Astrocyte (in vitro differentiated cells and primary cell): Measurements from ENCODE around the gene MAP1LC3B. TPM values are rescaled to one million over a fixed set of nuclear protein-coding genes. Genes with fewer than 3 reads are reported as not detected.

Experiments used
- DNase-seq: peaks from one replicate; pipeline ENCODE4 v3.0.0-alpha.2; 2010; ENCODE audit warnings: low read depth
- FAIRE-seq: peaks from 2 replicates; lab custom pipeline; 2011; peaks lifted over from hg19 to GRCh38; lab: Jason Lieb, UNC
- H2AFZ ChIP-seq: 2 replicates; pipeline ENCODE4 v1.6.0; 2012; ENCODE audit warnings: low read depth, low read length, inconsistent platforms
- H3K27ac ChIP-seq: 2 replicates; pipeline ENCODE4 v1.5.1; 2011; ENCODE audit warnings: low read depth, low read length, inconsistent platforms
- H3K27me3 ChIP-seq: 2 replicates; pipeline ENCODE4 v1.6.0; 2011; ENCODE audit warnings: low read length, inconsistent platforms; ENCODE audit not compliant: insufficient read depth
- H3K36me3 ChIP-seq: 2 replicates; pipeline ENCODE4 v1.5.1; 2011; ENCODE audit warnings: low read length, inconsistent platforms; ENCODE audit not compliant: insufficient read depth
- H3K4me1 ChIP-seq: 2 replicates; pipeline ENCODE4 v1.5.1; 2011; ENCODE audit warnings: low read length, inconsistent platforms; ENCODE audit not compliant: insufficient read depth
- H3K4me2 ChIP-seq: 2 replicates; pipeline ENCODE4 v1.6.0; 2012; ENCODE audit warnings: low read length, inconsistent platforms
- H3K4me3 ChIP-seq: 2 replicates; pipeline ENCODE4 v1.5.1; 2011; ENCODE audit warnings: low read depth, mild to moderate bottlenecking, low read length, inconsistent platforms; ENCODE audit not compliant: insufficient read depth
- H3K79me2 ChIP-seq: 2 replicates; pipeline ENCODE4 v1.6.0; 2012; ENCODE audit warnings: mild to moderate bottlenecking, low read length, inconsistent platforms; ENCODE audit not compliant: insufficient read depth
- H3K9ac ChIP-seq: 2 replicates; pipeline ENCODE4 v1.6.0; 2012; ENCODE audit warnings: mild to moderate bottlenecking, low read length, inconsistent platforms
- H3K9me3 ChIP-seq: 2 replicates; pipeline ENCODE4 v1.5.1; 2012; ENCODE audit warnings: low read depth, mild to moderate bottlenecking, low read length, inconsistent platforms; ENCODE audit not compliant: insufficient read depth
- H4K20me1 ChIP-seq: 2 replicates; pipeline ENCODE4 v1.6.0; 2012; ENCODE audit warnings: low read length, inconsistent platforms; ENCODE audit not compliant: insufficient read depth
- H3K27ac Mint-ChIP-seq: one replicate; pipeline ENCODE4 v1.8.0; 2021; ENCODE audit warnings: mild to moderate bottlenecking, mixed read lengths; ENCODE audit not compliant: unreplicated experiment
- H3K27me3 Mint-ChIP-seq: one replicate; pipeline ENCODE4 v1.8.0; 2021; ENCODE audit warnings: low read depth, mixed read lengths; ENCODE audit not compliant: unreplicated experiment
- H3K36me3 Mint-ChIP-seq: one replicate; pipeline ENCODE4 v1.8.0; 2021; ENCODE audit warnings: low read depth, mixed read lengths; ENCODE audit not compliant: unreplicated experiment
- H3K4me1 Mint-ChIP-seq: one replicate; pipeline ENCODE4 v1.8.0; 2021; ENCODE audit warnings: low read depth, mixed read lengths; ENCODE audit not compliant: unreplicated experiment
- H3K4me3 Mint-ChIP-seq: one replicate; pipeline ENCODE4 v1.8.0; 2021; ENCODE audit warnings: mild to moderate bottlenecking, moderate library complexity, mixed read lengths; ENCODE audit not compliant: unreplicated experiment
- H3K9me3 Mint-ChIP-seq: one replicate; pipeline ENCODE4 v1.8.0; 2021; ENCODE audit warnings: mild to moderate bottlenecking, mixed read lengths; ENCODE audit not compliant: unreplicated experiment
- EZH2 ChIP-seq: IDR thresholded peaks from 2 replicates; pipeline ENCODE4 v1.6.1; 2012; ENCODE audit warnings: mild to moderate bottlenecking, low read length, inconsistent platforms; ENCODE audit not compliant: insufficient read depth
- total RNA-seq: library from RNA; stranded (reverse); gene quantifications from 2 replicates; pipeline ENCODE4 v1.2.1, GENCODE V29; 2021
- TF ChIP-seq, protein P1 (sequence below): IDR thresholded peaks from 2 replicates; pipeline ENCODE4 v1.5.1; 2011; ENCODE audit warnings: low read depth, mild to moderate bottlenecking, inconsistent platforms, low read length, moderate library complexity; ENCODE audit not compliant: insufficient read depth

Gene MAP1LC3B
- total RNA-seq, 1 donor from 2014 or later: 221 TPM

DNA sequence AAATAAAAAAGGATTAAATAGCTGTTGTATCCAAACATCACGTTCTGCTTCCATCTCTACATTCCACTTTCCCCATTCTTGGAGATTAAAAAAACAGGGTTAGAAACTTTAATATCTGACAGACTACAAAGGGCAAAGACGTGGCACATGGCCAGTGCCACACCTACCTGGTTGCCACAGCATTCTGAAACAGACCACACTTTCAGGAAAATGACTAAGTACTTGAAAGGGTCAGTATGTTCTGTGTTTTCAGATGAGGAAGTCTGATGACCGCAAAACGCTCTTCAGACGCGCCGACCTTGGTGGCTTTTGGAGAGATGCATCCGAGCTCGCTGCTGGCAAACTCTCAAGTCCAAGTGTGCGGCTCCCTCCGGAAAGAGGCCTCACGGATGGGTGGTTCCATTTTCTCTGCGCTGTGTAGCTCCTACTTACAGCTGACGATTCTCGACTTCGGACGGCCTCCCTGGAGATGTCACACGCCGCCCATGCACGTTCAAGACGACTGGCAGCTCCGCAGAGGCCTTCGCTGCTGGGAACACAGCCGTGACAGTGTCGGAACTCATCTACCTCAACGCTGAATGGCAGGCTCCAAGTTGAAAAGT lies 15.5 kb downstream of the MAP1LC3B start:
- Mint-ChIP-seq H3K27me3 (no peaks in the 10 kb centered on the region), H3K4me3 (no peak overlapping the region), H3K36me3 (peaks cover 17% of the 10 kb centered on the region), H3K27ac (no peak overlapping the region), H3K9me3 (no peaks in the 10 kb centered on the region), H3K4me1 (no peaks in the 10 kb centered on the region)
- Histone ChIP-seq H3K27ac (no peak overlapping the region), H3K4me3 (no peak overlapping the region), H4K20me1 (peaks cover 36% of the 10 kb centered on the region), H3K4me1 (no peaks in the 10 kb centered on the region), H3K36me3 (peaks cover 49% of the 10 kb centered on the region), H3K9me3 (no peaks in the 10 kb centered on the region), H3K9ac (no peak overlapping the region), H3K79me2 (no peaks in the 10 kb centered on the region), H2AFZ (no peak overlapping the region), H3K4me2 (peak overlapping the region; percentile 20), H3K27me3 (no peaks in the 10 kb centered on the region)
- DNase-seq (peak; percentile 80), FAIRE-seq (no peak)
- TF ChIP-seq, protein P1, sequence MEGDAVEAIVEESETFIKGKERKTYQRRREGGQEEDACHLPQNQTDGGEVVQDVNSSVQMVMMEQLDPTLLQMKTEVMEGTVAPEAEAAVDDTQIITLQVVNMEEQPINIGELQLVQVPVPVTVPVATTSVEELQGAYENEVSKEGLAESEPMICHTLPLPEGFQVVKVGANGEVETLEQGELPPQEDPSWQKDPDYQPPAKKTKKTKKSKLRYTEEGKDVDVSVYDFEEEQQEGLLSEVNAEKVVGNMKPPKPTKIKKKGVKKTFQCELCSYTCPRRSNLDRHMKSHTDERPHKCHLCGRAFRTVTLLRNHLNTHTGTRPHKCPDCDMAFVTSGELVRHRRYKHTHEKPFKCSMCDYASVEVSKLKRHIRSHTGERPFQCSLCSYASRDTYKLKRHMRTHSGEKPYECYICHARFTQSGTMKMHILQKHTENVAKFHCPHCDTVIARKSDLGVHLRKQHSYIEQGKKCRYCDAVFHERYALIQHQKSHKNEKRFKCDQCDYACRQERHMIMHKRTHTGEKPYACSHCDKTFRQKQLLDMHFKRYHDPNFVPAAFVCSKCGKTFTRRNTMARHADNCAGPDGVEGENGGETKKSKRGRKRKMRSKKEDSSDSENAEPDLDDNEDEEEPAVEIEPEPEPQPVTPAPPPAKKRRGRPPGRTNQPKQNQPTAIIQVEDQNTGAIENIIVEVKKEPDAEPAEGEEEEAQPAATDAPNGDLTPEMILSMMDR: no peak
- TF ChIP-seq EZH2: no peak

DNA sequence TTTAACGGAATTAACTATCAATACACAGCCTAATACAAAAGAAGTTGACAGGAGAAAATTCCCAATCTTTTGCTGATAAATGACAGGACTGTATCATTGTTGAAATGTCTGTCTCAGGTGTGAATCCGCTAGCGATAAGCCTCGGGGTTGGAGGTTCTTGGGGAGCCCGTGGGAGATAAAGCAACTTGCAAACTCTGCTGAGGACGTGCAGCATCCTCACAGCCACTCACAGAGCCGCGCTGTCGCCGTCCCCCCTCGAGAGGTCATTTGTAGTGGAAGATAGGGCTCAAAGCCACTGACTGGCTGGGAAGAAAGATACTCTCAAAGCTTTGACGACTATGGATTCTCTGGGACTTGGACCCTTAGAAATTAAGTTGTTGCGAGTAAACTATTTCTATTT lies 17.0 kb downstream of the MAP1LC3B start:
- no peaks in the 10 kb centered on the region for H3K4me1 ChIP-seq
- no peaks in the 10 kb centered on the region for H3K27me3 ChIP-seq
- TF ChIP-seq, protein P1: no peak
- TF ChIP-seq EZH2: no peak
- Mint-ChIP-seq H3K4me1 (no peaks in the 10 kb centered on the region), H3K27ac (no peak overlapping the region), H3K27me3 (no peaks in the 10 kb centered on the region), H3K9me3 (no peaks in the 10 kb centered on the region), H3K36me3 (peaks cover 16% of the 10 kb centered on the region), H3K4me3 (no peak overlapping the region)
- H3K9me3 ChIP-seq: no peaks in the 10 kb centered on the region
- H3K79me2 ChIP-seq: no peaks in the 10 kb centered on the region
- H4K20me1 ChIP-seq: peaks cover 35% of the 10 kb centered on the region
- H2AFZ ChIP-seq: no peak overlapping the region
- H3K9ac ChIP-seq: no peak overlapping the region
- no peak overlapping the region for H3K4me2 ChIP-seq
- FAIRE-seq (no peak), DNase-seq (no peak)
- H3K36me3 ChIP-seq: peaks cover 37% of the 10 kb centered on the region
- H3K4me3 ChIP-seq: no peak overlapping the region
- no peak overlapping the region for H3K27ac ChIP-seq

DNA sequence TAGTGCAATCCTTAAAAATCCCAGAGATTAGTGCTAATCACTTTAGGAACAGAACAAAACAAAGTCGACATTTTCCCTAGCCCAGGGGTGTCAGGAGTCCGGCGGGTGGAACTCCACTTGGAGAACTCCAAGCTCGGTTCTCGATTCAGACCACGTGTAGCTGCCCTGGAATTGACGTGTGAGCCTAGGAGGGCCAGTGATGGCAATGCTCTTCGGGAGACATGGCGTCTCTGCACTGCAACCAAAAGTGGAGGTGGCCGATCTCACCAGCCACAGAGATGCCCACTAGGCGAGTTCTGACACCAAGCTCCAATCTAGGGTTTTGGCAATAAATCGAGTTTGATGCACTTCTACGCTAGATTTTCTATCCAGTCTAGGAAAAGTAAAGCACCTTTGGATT lies 17.6 kb downstream of the MAP1LC3B start:
- no peak overlapping the region for H3K4me2 ChIP-seq
- H3K9ac ChIP-seq: no peak overlapping the region
- H3K79me2 ChIP-seq: no peaks in the 10 kb centered on the region
- no peak overlapping the region for H3K4me3 ChIP-seq
- H3K36me3 ChIP-seq: peaks cover 32% of the 10 kb centered on the region
- Mint-ChIP-seq H3K36me3 (peaks cover 16% of the 10 kb centered on the region), H3K4me1 (no peaks in the 10 kb centered on the region), H3K27ac (no peak overlapping the region), H3K4me3 (no peak overlapping the region), H3K9me3 (no peaks in the 10 kb centered on the region), H3K27me3 (no peaks in the 10 kb centered on the region)
- no peak for TF ChIP-seq EZH2
- TF ChIP-seq, protein P1: no peak
- H3K4me1 ChIP-seq: no peaks in the 10 kb centered on the region
- H2AFZ ChIP-seq: no peak overlapping the region
- FAIRE-seq (no peak), DNase-seq (no peak)
- no peak overlapping the region for H3K27ac ChIP-seq
- no peaks in the 10 kb centered on the region for H3K27me3 ChIP-seq
- H4K20me1 ChIP-seq: peaks cover 30% of the 10 kb centered on the region
- no peaks in the 10 kb centered on the region for H3K9me3 ChIP-seq
